NCI-H2029 (cell line): ENCODE data around the gene TIMELESS.
"Not testable (repeated sequence)": the region's sequence is repeated elsewhere in the genome, so short reads cannot be mapped to it uniquely, and the experiment has no call there.

Source experiments
- DNase-seq: peaks from one replicate; lab custom pipeline; 2025; lab: John Stamatoyannopoulos, UW

The TIMELESS gene

GRCh38 chr12:56462565-56462964 is 13.3 kb upstream of the TIMELESS start:
- no peak for DNase-seq

- no peak for DNase-seq
Measured at GRCh38 chr12:56461235-56462159, 12.3 kb upstream of the TIMELESS start.

- DNase-seq: no peak
Measured at GRCh38 chr12:56457817-56458216, 8.6 kb upstream of the TIMELESS start.

- no peak for DNase-seq
Measured at GRCh38 chr12:56454557-56454956, 5.3 kb upstream of the TIMELESS start, which contains the start of gene MIP. TSS of gene MIP (minus strand) at chr12:56454657. CDS start at chr12:56454613, 44 bp downstream.

GRCh38 chr12:56451147-56451546 is 1.9 kb upstream of the TIMELESS start:
- DNase-seq: no peak

GRCh38 chr12:56450241-56450640 is 1.0 kb upstream of the TIMELESS start:
- DNase-seq: no peak

- DNase-seq: no peak
Measured at GRCh38 chr12:56449622-56449984, 377 bp upstream of the TIMELESS start.

GRCh38 chr12:56443208-56443607 is 6.0 kb downstream of the TIMELESS start:
- not testable (repeated sequence) for DNase-seq

- no peak for DNase-seq
Measured at GRCh38 chr12:56437430-56438176, 11.6 kb downstream of the TIMELESS start.

- DNase-seq: no peak
Measured at GRCh38 chr12:56434828-56435227, 14.4 kb downstream of the TIMELESS start.

- DNase-seq: no peak
Measured at GRCh38 chr12:56431850-56432249, 17.4 kb downstream of the TIMELESS start.

- no peak for DNase-seq
Measured at GRCh38 chr12:56431288-56431687, 17.9 kb downstream of the TIMELESS start.

GRCh38 chr12:56425940-56426438 is 23.2 kb downstream of the TIMELESS start:
- DNase-seq: no peak

GRCh38 chr12:56425193-56425592 is 24.0 kb downstream of the TIMELESS start:
- peak; percentile 49 for DNase-seq

- DNase-seq: no peak
Measured at GRCh38 chr12:56420411-56420810, 28.8 kb downstream of the TIMELESS start.

- DNase-seq: no peak
Measured at GRCh38 chr12:56417739-56418138, 31.5 kb downstream of the TIMELESS start.

GRCh38 chr12:56414401-56414800 is 34.8 kb downstream of the TIMELESS start:
- DNase-seq: no peak

GRCh38 chr12:56413392-56413791 is 35.8 kb downstream of the TIMELESS start:
- no peak for DNase-seq

GRCh38 chr12:56411781-56412639 is 37.2 kb downstream of the TIMELESS start:
- DNase-seq: no peak

- no peak for DNase-seq
Measured at GRCh38 chr12:56410768-56411167, 38.5 kb downstream of the TIMELESS start.

GRCh38 chr12:56408799-56409417 is 40.3 kb downstream of the TIMELESS start:
- DNase-seq: no peak
